Heart right ventricle (tissue), 16 donors: ENCODE results near the gene A4GALT. TPM values are rescaled to one million over a fixed set of nuclear protein-coding genes. Genes with fewer than 3 reads are reported as not detected.

Source experiments
- ATAC-seq, 8 donors: fragments of 200-7000 bp; cut with Tn5 transposase; one replicate each; pipeline ENCODE4 v1.9.1; 2020; ENCODE audit warnings: mild to moderate bottlenecking in 8 of 8, moderate library complexity in 8 of 8, moderate number of reproducible peaks in 1 of 8
- DNase-seq, 2 donors: peaks; one replicate each; pipeline ENCODE4 v3.0.0-alpha.2; 2020
- H3K27ac ChIP-seq, 10 donors: fragments of 200-600 bp; sonication (generic) in 2 of 10; one replicate each; pipeline versions ENCODE4 v1.5.0 to v1.8.0; 2020 to 2022; ENCODE audit warnings: mild to moderate bottlenecking in 3 of 10
- H3K27me3 ChIP-seq, 7 donors: fragments of 200-600 bp; one replicate each; pipeline ENCODE4 v1.8.0; 2021 to 2022; ENCODE audit warnings: mild to moderate bottlenecking in 2 of 7
- H3K36me3 ChIP-seq, 9 donors: fragments of 200-600 bp; sonication (generic) in 1 of 9; one replicate each; pipeline versions ENCODE4 v1.5.0 to v1.8.0; 2020 to 2022; ENCODE audit warnings: mild to moderate bottlenecking in 2 of 9
- H3K4me1 ChIP-seq, 9 donors: fragments of 200-600 bp; sonication (generic) in 1 of 9; one replicate each; pipeline versions ENCODE4 v1.5.0 to v1.8.0; 2020 to 2022; ENCODE audit warnings: mild to moderate bottlenecking in 4 of 9
- H3K4me3 ChIP-seq, 10 donors: fragments of 200-600 bp; sonication (generic) in 2 of 10; one replicate each; pipeline versions ENCODE4 v1.5.0 to v1.8.0; 2020 to 2022; ENCODE audit warnings: mild to moderate bottlenecking in 7 of 10, moderate library complexity in 2 of 10
- H3K9me3 ChIP-seq, 11 donors: fragments of 200-600 bp in 10 of 11; sonication (generic) in 2 of 11; one replicate each; pipeline versions ENCODE4 v1.5.0 to v1.8.0; 2013 to 2022; ENCODE audit warnings: mild to moderate bottlenecking in 2 of 11, control low read depth in 1 of 11, moderate library complexity in 1 of 11
- CTCF ChIP-seq, 9 donors: fragments of 200-600 bp; sonication (generic) in 2 of 9; IDR thresholded peaks; one replicate each; pipeline versions ENCODE4 v1.5.0 to v1.8.0; 2021 to 2022; ENCODE audit warnings: antibody characterized with exemption in 9 of 9, mild to moderate bottlenecking in 5 of 9, moderate library complexity in 1 of 9
- WGBS, 2 donors: extraction: QIAGEN DNeasy Blood & Tissue Kit; methylation state at CpG; one replicate each; pipeline ENCODE4 v1.1.7; 2013; ENCODE audit warnings: inconsistent platforms in 1 of 2; 5-methylcytosine and 5-hydroxymethylcytosine counted together
- intact Hi-C, 10 donors: fragments of 100-400 bp; cut with DNase I; formaldehyde crosslinking; loops; one replicate each; pipeline versions ENCODE4 v1.11.1 to v1.14.2; 2022
- polyA plus RNA-seq, 2 donors: library from polyadenylated mRNA; stranded (reverse); fragments of 200-250 nt; gene quantifications; one replicate each; pipeline ENCODE4 v1.2.3, GENCODE V29; 2013
- total RNA-seq, 10 donors: library from RNA; stranded (reverse); fragmentation: NEBNext Ultra II Directional in 3 of 10; extraction: Animal tissue kit (Norgen Biotek cat#: 25700) in 3 of 10; gene quantifications; one replicate each; pipeline versions ENCODE4 v1.2.1 to v1.2.4, GENCODE V29; 2021 to 2023
- donor health status: Arrhythmogenic right ventricular cardiomyopathy.
- donor health status: ischemic (EF 13 %, LVEDD 7.1; RV severe dilation, severe dysfunction).
- donor health status: healthy with polysubstance abuse.
- donor health status: DM: no; HTN: yes; CAD: no.
- donor health status: DM: no; HTN: no; CAD: no.
- donor health status: ischemic (EF 25% LVEDD 6.9; RV normal size, moderate dysfunction).
- donor health status: ischemic (EF 25% LVEDD 5.7; RV mildly dilated, moderate dysfunction).
- donor health status: healthy.
- donor health status: DM: yes; HTN: yes; CAD: no.
- donor health status: Ischemic cardiomyopathy.
- donor health status: ischemic (EF 35%, LVEDD 5.7; RV mildly dilated, moderate dysfunction).
- donor health status: nonischemic (EF 11% LVEDD 7.7; RV severe dilation, severe dysfunction).
- donor health status: DM: yes; HTN: yes; CAD: no.
- donor health status: PGD.
- donor health status: ischemic (EF 29% LVEDD 5.4; RV normal size, mild dysfunction).
- donor health status: nonischemic (EF 23%, LVEDD 6.1; RV moderate dilation, normal function).

The A4GALT gene
- total and polyA plus RNA-seq, 12 donors: 61.4 to 167 (median 87.1) TPM

- Histone ChIP-seq H3K4me3 (no peak overlapping the region), H3K27ac (peak overlapping the region in 7 of 10 donors; percentile 9 to 99 (median 95)), H3K9me3 (peaks cover 0 to 19% (median 7%) of the 10 kb centered on the region in 11 donors), H3K27me3 (peaks cover 0 to 17% (median 0%) of the 10 kb centered on the region in 7 donors), H3K36me3 (peaks cover 0 to 32% (median 0%) of the 10 kb centered on the region in 9 donors), H3K4me1 (peaks cover 23 to 83% (median 75%) of the 10 kb centered on the region in 9 donors)
- no peak for DNase-seq
- 96% methylated on average over 7 of the region's 7 CpGs for WGBS, 2 donors
- no peak for ATAC-seq
- intact Hi-C loops: no loop called here
- TF ChIP-seq CTCF (IDR thresholded peaks at IDR 0.05): no peak
Observed at GRCh38 chr22:42714308-42714707, 6.4 kb downstream of the A4GALT start.

- peaks cover 0 to 26% (median 0%) of the 10 kb centered on the region in 9 donors for H3K36me3 ChIP-seq
- intact Hi-C loops: no loop called here
- H3K27me3 ChIP-seq: no peaks in the 10 kb centered on the region
- ATAC-seq (peak; percentile 56 to 83 (median 72)), DNase-seq (no peak)
- TF ChIP-seq CTCF (IDR thresholded peaks at IDR 0.05): no peak
- H3K4me3 ChIP-seq: no peak overlapping the region
- WGBS, 2 donors: 37 to 44% methylated on average over 19 of the region's 19 CpGs
- H3K27ac ChIP-seq: peak overlapping the region; percentile 65 to 99 (median 85)
- peaks cover 0 to 23% (median 7%) of the 10 kb centered on the region in 11 donors for H3K9me3 ChIP-seq
- peaks cover 19 to 77% (median 62%) of the 10 kb centered on the region in 9 donors for H3K4me1 ChIP-seq
Observed at GRCh38 chr22:42711895-42712837, 8.5 kb downstream of the A4GALT start.

- TF ChIP-seq CTCF (IDR thresholded peaks at IDR 0.05): no peak
- H3K9me3 ChIP-seq: peaks cover 0 to 23% (median 7%) of the 10 kb centered on the region in 11 donors
- no peaks in the 10 kb centered on the region for H3K27me3 ChIP-seq
- intact Hi-C loops: no loop called here
- H3K27ac ChIP-seq: peak overlapping the region; percentile 65 to 99 (median 85)
- no peak overlapping the region for H3K4me3 ChIP-seq
- peaks cover 16 to 71% (median 54%) of the 10 kb centered on the region in 9 donors for H3K4me1 ChIP-seq
- 74 to 75% methylated on average over 3 of the region's 3 CpGs for WGBS, 2 donors
- DNase-seq (no peak), ATAC-seq (peak in 1 of 8 donors; percentile 1)
- peaks cover 0 to 26% (median 0%) of the 10 kb centered on the region in 9 donors for H3K36me3 ChIP-seq
Observed at GRCh38 chr22:42711281-42711731, 9.4 kb downstream of the A4GALT start.

GRCh38 chr22:42708417-42708816 lies 12.3 kb downstream of the A4GALT start:
- ATAC-seq (no peak), DNase-seq (no peak)
- TF ChIP-seq CTCF (IDR thresholded peaks at IDR 0.05): no peak
- H3K4me1 ChIP-seq: peaks cover 16 to 61% (median 47%) of the 10 kb centered on the region in 9 donors
- H3K27ac ChIP-seq: peak overlapping the region in 5 of 10 donors; percentile 15 to 99 (median 53)
- intact Hi-C loops: no loop called here
- peaks cover 0 to 23% (median 7%) of the 10 kb centered on the region in 11 donors for H3K9me3 ChIP-seq
- H3K36me3 ChIP-seq: peaks cover 0 to 26% (median 0%) of the 10 kb centered on the region in 9 donors
- no peaks in the 10 kb centered on the region for H3K27me3 ChIP-seq
- 49 to 80% methylated on average over 3 of the region's 3 CpGs for WGBS, 2 donors
- no peak overlapping the region for H3K4me3 ChIP-seq
